Panc1 (cell line): ENCODE data around the gene HPCAL4. TPM values are rescaled to one million over a fixed set of nuclear protein-coding genes. Genes with fewer than 3 reads are reported as not detected.

ENCODE experiments used
- ATAC-seq: fragments of 200-7000 bp; cut with Tn5 transposase; 2 replicates; pipeline ENCODE4 v1.9.1; 2020; ENCODE audit warnings: mild to moderate bottlenecking, moderate library complexity
- BruUV-seq: library from RNA; stranded (reverse); fragments of 400-500 nt; replicated peaks from 2 replicates; lab custom pipeline; 2021; lab: Mats Ljungman, UMichigan
- CTCF ChIA-PET: fragments of 300-600 bp; sonication (Branson Sonifier 250); formaldehyde crosslinking; loops from one replicate; lab custom pipeline; 2022; ENCODE audit warnings: antibody characterized with exemption; lab: Charles Lee
- POLR2A ChIA-PET: fragments of 300-600 bp; sonication (Branson Sonifier 250); formaldehyde crosslinking; loops from one replicate; lab custom pipeline; 2022; ENCODE audit warnings: antibody characterized with exemption; lab: Charles Lee
- DNase-seq: peaks from one replicate; pipeline ENCODE4 v3.0.0-alpha.2; 2010; ENCODE audit warnings: low read depth, low spot score
- H3K27ac ChIP-seq: 2 replicates; pipeline ENCODE4 v1.5.1; 2011; ENCODE audit warnings: mild to moderate bottlenecking, low read length, inconsistent platforms
- H3K27me3 ChIP-seq: fragments of 200-500 bp; sonication (Bioruptor generic); 2 replicates; pipeline ENCODE4 v1.6.0; 2014; ENCODE audit warnings: low read length, inconsistent platforms; ENCODE audit not compliant: control insufficient read depth, insufficient read depth
- H3K36me3 ChIP-seq: fragments of 200-500 bp; sonication (Bioruptor generic); 2 replicates; pipeline ENCODE4 v1.5.1; 2014; ENCODE audit warnings: inconsistent platforms, mild to moderate bottlenecking, low read length, moderate library complexity; ENCODE audit not compliant: control insufficient read depth, insufficient read depth
- H3K4me1 ChIP-seq: 2 replicates; pipeline ENCODE4 v1.5.1; 2011; ENCODE audit warnings: inconsistent platforms, mild to moderate bottlenecking, low read length, moderate library complexity; ENCODE audit not compliant: control insufficient read depth, insufficient read depth
- H3K4me3 ChIP-seq, 2 experiments: 2 replicates each; pipeline ENCODE4 v1.5.1; 2011 to 2012; ENCODE audit warnings: low read depth in 2 of 2, low read length in 2 of 2, mild to moderate bottlenecking in 2 of 2, inconsistent platforms in 1 of 2, moderate library complexity in 1 of 2
- H3K9me3 ChIP-seq: fragments of 200-500 bp; sonication (Bioruptor generic); 2 replicates; pipeline ENCODE4 v1.5.1; 2014; ENCODE audit warnings: low read depth, mild to moderate bottlenecking, inconsistent platforms, low read length, moderate library complexity; ENCODE audit not compliant: control insufficient read depth, insufficient read depth
- CTCF ChIP-seq: fragments of 450-650 bp; IDR thresholded peaks from 2 replicates; pipeline ENCODE4 v1.5.1; 2017; ENCODE audit warnings: mild to moderate bottlenecking
- POLR2AphosphoS5 ChIP-seq: IDR thresholded peaks from 2 replicates; pipeline ENCODE4 v1.6.1; 2012; ENCODE audit warnings: mild to moderate bottlenecking, low read depth, low read length, moderate library complexity
- REST ChIP-seq, 2 experiments: IDR thresholded peaks; 2 replicates each; pipeline ENCODE4 v1.6.1; 2011 to 2012; ENCODE audit warnings: low read depth in 2 of 2, control low read depth in 1 of 2, low read length in 1 of 2, mild to moderate bottlenecking in 1 of 2, moderate library complexity in 1 of 2; ENCODE audit not compliant: insufficient read depth in 1 of 2
- SIN3A ChIP-seq: IDR thresholded peaks from 2 replicates; pipeline ENCODE4 v1.6.1; 2012; ENCODE audit warnings: low read depth, mild to moderate bottlenecking, low read length, moderate library complexity, borderline replicate concordance; ENCODE audit not compliant: insufficient read depth
- TCF7L2 ChIP-seq: IDR thresholded peaks from 2 replicates; pipeline ENCODE4 v1.6.1; 2011; ENCODE audit warnings: mild to moderate bottlenecking, low read depth, low read length, inconsistent platforms
- in situ Hi-C: cut with HindIII; loops from 2 replicates; pipeline ENCODE4 v1.10.0; 2016; ENCODE audit warnings: low sequenced_read_pairs, low pct_unique_long_range_greater_than_20kb
- intact Hi-C: fragments of 100-400 bp; cut with micrococcal nuclease; formaldehyde crosslinking; loops from one replicate; pipeline ENCODE4 v1.10.0; 2022; ENCODE audit not compliant: unreplicated experiment
- total RNA-seq: library from RNA; stranded (reverse); gene quantifications from one replicate; pipeline ENCODE4 v1.2.1, GENCODE V29; 2021; ENCODE audit not compliant: unreplicated experiment

Gene HPCAL4
- total RNA-seq, 1 experiment from 2014 or later: 0.21 TPM

DNA sequence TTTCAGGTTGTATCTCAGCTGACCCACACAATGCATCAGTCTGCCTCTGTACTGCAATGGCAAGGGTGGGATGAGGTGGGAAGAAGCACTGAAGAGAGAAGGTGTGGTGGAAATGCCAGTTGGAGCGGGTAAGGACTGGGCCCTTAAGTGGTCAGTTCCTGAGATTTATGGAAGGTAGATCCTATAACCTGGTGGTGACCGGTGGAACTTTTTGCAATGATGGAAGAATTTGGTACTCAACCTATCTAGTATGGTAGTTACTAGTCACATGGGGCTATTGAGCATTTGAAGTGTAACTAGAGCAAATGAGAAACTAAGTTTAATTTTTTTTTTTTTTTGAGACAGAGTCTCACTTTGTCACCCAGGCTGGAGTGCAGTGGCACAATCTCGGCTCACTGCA lies 8.2 kb upstream of the HPCAL4 start:
- no peaks in the 10 kb centered on the region for H3K36me3 ChIP-seq
- intact Hi-C loops: no loop called here
- no peaks in the 10 kb centered on the region for H3K4me1 ChIP-seq
- H3K4me3 ChIP-seq: no peak overlapping the region
- H3K27ac ChIP-seq: no peak overlapping the region
- DNase-seq (no peak), ATAC-seq (no peak)
- in situ Hi-C loops: no loop called here
- TF ChIP-seq CTCF: no peak
- no peak for TF ChIP-seq POLR2AphosphoS5
- TF ChIP-seq TCF7L2: no peak
- TF ChIP-seq SIN3A: no peak
- no peak for TF ChIP-seq REST (IDR thresholded peaks at IDR 0.05; ENCODE audit: insufficient read depth in 1 of 2, low read depth in 2 of 2, low read length in 1 of 2)
- H3K27me3 ChIP-seq: peaks cover 10% of the 10 kb centered on the region
- no TSS peak for BruUV-seq
- ChIA-PET CTCF (no interaction called here), POLR2A (no interaction called here)
- H3K9me3 ChIP-seq: no peaks in the 10 kb centered on the region

DNA sequence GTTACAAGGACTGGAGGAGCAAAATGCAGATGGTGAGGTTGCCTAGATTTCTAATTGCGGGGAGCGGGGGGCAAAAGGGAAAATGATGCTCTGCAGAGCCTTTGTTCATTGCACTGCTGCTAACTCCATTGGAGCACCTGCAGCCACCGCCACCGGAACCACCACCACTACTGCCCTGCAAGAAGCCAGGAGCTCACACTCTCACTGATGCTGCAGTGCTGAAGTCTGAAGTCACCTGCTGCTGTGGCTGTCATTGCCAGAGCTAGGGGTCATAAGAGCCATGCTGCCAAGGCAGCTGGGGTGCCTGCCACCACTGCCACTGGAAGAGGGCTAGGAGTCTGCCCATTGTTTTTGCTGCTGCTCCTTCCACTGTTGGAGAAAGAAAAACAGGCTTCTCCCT lies 7.3 kb upstream of the HPCAL4 start:
- no TSS peak for BruUV-seq
- intact Hi-C loops (no loop called here), in situ Hi-C loops (no loop called here)
- no peaks in the 10 kb centered on the region for H3K4me1 ChIP-seq
- H3K9me3 ChIP-seq: no peaks in the 10 kb centered on the region
- POLR2A ChIA-PET: no interaction called here
- no peak overlapping the region for H3K27ac ChIP-seq
- DNase-seq (no peak), ATAC-seq (no peak)
- CTCF ChIA-PET: interaction anchor here (0.8 kb wide), 1 partner anchor 22 kb away, joined by 3 read pairs; no protein-coding TSS in a partner anchor
- peaks cover 12% of the 10 kb centered on the region for H3K27me3 ChIP-seq
- no peak for TF ChIP-seq REST (IDR thresholded peaks at IDR 0.05; ENCODE audit: insufficient read depth in 1 of 2, low read depth in 2 of 2, low read length in 1 of 2)
- TF ChIP-seq SIN3A: no peak
- TF ChIP-seq CTCF: no peak
- TF ChIP-seq POLR2AphosphoS5: no peak
- TF ChIP-seq TCF7L2: no peak
- H3K4me3 ChIP-seq: no peak overlapping the region
- H3K36me3 ChIP-seq: no peaks in the 10 kb centered on the region
